OCI-LY7 (cell line): Measurements from ENCODE around the gene PRR33.

Experiments used
- EZH2phosphoT487 ChIP-seq: fragments of 200-600 bp; sonication (generic); IDR thresholded peaks from 2 replicates; pipeline ENCODE4 v1.6.1; 2018; ENCODE audit warnings: low read depth, borderline replicate concordance, mild to moderate bottlenecking, mixed run types, antibody characterized with exemption, low read length, moderate library complexity, mixed read lengths
- TF ChIP-seq, protein P1 (sequence below): fragments of 200-600 bp; sonication (generic); conservative IDR thresholded peaks from 2 replicates; pipeline ENCODE4 v1.5.1; 2014; ENCODE audit warnings: mild to moderate bottlenecking, antibody characterized with exemption, low read length, moderate library complexity, mixed read lengths

DNA sequence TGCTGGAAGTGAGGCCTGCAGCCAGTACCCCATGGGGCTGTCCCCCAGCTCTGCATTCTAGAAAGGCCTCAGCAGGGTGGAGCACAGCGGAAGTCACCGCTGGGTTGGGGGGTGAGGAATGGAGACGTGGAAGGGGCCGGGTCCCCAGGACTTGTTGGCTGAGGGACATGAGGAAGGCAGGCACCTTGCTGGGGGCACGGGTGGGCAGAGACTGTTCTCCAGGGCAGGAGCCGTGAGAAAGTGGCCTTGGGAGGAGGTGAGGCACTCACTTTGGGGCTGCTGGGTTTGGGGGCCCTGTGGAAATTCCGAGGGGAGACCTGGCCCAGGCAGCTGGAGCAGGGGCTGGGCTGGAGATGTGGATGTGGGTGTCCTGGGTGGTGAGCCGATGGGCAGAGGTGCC lies 47.9 kb downstream of the PRR33 start:
- TF ChIP-seq EZH2phosphoT487 = no peak
- TF ChIP-seq, protein P1, sequence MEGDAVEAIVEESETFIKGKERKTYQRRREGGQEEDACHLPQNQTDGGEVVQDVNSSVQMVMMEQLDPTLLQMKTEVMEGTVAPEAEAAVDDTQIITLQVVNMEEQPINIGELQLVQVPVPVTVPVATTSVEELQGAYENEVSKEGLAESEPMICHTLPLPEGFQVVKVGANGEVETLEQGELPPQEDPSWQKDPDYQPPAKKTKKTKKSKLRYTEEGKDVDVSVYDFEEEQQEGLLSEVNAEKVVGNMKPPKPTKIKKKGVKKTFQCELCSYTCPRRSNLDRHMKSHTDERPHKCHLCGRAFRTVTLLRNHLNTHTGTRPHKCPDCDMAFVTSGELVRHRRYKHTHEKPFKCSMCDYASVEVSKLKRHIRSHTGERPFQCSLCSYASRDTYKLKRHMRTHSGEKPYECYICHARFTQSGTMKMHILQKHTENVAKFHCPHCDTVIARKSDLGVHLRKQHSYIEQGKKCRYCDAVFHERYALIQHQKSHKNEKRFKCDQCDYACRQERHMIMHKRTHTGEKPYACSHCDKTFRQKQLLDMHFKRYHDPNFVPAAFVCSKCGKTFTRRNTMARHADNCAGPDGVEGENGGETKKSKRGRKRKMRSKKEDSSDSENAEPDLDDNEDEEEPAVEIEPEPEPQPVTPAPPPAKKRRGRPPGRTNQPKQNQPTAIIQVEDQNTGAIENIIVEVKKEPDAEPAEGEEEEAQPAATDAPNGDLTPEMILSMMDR = no peak
